K562 (cell line): Measurements from ENCODE around the gene BMF. TPM values are rescaled to one million over a fixed set of nuclear protein-coding genes. Genes with fewer than 3 reads are reported as not detected.

ENCODE experiments used
- ATF1 ChIP-seq, 2 experiments: fragments of 450-650 bp in 1 of 2; IDR thresholded peaks; 2 replicates each; pipeline ENCODE4 v1.6.1; 2016; ENCODE audit warnings: missing compliant biosample characterization in 1 of 2, missing genetic modification characterization in 1 of 2
- HDAC2 ChIP-seq: fragments of 450-650 bp; IDR thresholded peaks from 2 replicates; pipeline ENCODE4 v1.6.1; 2016; ENCODE audit warnings: mild to moderate bottlenecking
- MTA3 ChIP-seq: fragments of 450-650 bp; formaldehyde crosslinking; IDR thresholded peaks from 2 replicates; pipeline ENCODE4 v1.6.1; 2017; ENCODE audit warnings: mild to moderate bottlenecking, borderline replicate concordance
- polyA plus RNA-seq, 8 experiments: library from polyadenylated mRNA; depleted of rRNA in 4 of 8; stranded (reverse) in 5 of 8; unstranded in 3 of 8; fragments of >200 nt; fragmentation: Nextera tagmentation in 2 of 8; fragmentation: Illumina TruSeq in 1 of 8; extraction: Ambion mirVana in 2 of 8; extraction: Trizol in 1 of 8; gene quantifications; 2 replicates each; pipeline versions ENCODE4 v1.2.1 to v1.2.3, GENCODE V29; 2011 to 2014; ENCODE audit warnings: inconsistent platforms in 1 of 8, missing spikeins in 1 of 8
- total RNA-seq, 7 experiments: library from RNA; depleted of rRNA in 6 of 7; stranded (reverse); fragments of >200 nt in 6 of 7; fragmentation: Illumina TruSeq in 2 of 7; extraction: Trizol in 2 of 7; gene quantifications; 2 replicates each; pipeline versions ENCODE4 v1.2.1 to v1.2.3, GENCODE V29; 2011 to 2021; ENCODE audit warnings: low replicate concordance in 1 of 7
- TF ChIP-seq, protein P1 (sequence below): IDR thresholded peaks from 2 replicates; pipeline ENCODE4 v1.6.1; 2016; ENCODE audit warnings: missing genetic modification characterization, missing compliant biosample characterization
- TF ChIP-seq, protein P2 (sequence below): fragments of 250-450 bp; sonication (Bioruptor Pico); IDR thresholded peaks from 2 replicates; pipeline ENCODE4 v1.4.0; 2020

BMF gene
- total and polyA plus RNA-seq, 9 of the 15 experiments (the other 6 are each of a cell fraction or from before 2014, with no cell fraction given): 0.25 to 0.91 (median 0.59) TPM; not detected in 2

DNA sequence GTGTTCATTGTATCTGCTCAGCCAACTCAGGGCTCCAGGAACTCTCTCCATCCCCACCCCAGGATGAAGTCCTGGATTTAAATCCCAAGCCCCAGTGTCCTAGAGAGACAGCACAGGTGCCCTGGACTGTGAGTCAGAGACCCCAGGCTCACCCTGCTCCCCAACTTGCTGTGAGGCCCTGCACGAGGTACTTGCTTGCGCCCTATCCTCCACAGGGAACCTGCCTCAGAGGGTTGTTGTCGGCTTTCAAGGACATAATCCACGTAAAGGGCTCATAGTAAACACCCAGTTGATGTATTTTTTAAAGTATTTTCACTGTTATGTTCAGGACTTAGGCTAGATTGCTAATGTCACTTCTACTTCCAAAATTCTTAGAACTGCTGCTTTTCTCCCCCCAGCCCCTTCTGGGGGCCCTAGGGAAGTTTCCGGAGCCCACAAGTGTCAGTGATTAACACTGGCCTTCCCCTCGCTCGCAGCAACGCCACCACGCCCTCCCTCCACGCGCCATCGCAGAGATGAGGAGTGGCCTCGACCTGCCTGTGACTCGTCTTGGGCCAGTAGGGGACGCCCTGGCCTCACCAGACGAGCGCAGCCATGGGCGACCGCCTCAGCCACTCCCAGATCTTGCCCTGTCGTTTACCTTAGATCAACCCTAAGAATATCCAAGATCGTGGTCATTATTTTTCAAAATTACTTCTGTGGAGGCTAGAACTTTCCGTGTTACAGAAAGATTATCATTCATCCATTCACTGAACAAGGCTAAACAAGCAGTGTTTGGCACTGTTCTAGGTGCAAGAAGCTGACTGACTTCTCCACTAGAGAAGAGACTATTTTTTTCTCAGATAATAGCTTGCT lies 63.7 kb downstream of the BMF start (continued):
- TF ChIP-seq MTA3: 0 out of 2 replicates have a peak, but pooled peaks have one; percentile 52
- peak; percentile 49 for TF ChIP-seq HDAC2
- TF ChIP-seq, protein P1, sequence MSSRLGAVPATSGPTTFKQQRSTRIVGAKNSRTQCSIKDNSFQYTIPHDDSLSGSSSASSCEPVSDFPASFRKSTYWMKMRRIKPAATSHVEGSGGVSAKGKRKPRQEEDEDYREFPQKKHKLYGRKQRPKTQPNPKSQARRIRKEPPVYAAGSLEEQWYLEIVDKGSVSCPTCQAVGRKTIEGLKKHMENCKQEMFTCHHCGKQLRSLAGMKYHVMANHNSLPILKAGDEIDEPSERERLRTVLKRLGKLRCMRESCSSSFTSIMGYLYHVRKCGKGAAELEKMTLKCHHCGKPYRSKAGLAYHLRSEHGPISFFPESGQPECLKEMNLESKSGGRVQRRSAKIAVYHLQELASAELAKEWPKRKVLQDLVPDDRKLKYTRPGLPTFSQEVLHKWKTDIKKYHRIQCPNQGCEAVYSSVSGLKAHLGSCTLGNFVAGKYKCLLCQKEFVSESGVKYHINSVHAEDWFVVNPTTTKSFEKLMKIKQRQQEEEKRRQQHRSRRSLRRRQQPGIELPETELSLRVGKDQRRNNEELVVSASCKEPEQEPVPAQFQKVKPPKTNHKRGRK (tag): no peak
- no peak for TF ChIP-seq ATF1 (CRISPR knock-in tag; IDR thresholded peaks at IDR 0.05)
- peak; percentile 60 for TF ChIP-seq ATF1 (tag; IDR thresholded peaks at IDR 0.05)
- TF ChIP-seq, protein P2, sequence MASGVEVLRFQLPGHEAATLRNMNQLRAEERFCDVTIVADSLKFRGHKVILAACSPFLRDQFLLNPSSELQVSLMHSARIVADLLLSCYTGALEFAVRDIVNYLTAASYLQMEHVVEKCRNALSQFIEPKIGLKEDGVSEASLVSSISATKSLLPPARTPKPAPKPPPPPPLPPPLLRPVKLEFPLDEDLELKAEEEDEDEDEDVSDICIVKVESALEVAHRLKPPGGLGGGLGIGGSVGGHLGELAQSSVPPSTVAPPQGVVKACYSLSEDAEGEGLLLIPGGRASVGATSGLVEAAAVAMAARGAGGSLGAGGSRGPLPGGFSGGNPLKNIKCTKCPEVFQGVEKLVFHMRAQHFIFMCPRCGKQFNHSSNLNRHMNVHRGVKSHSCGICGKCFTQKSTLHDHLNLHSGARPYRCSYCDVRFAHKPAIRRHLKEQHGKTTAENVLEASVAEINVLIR (CRISPR knock-in tag): no peak
